Dedifferentiated amniotic fluid mesenchymal stem cell (primary cell): Measurements from ENCODE around the gene AQP12B.
"Not testable (repeated sequence)": the region's sequence is repeated elsewhere in the genome, so short reads cannot be mapped to it uniquely, and the experiment has no call there.

Experiments used
- DNase-seq: peaks from one replicate; pipeline ENCODE4 v3.0.0-alpha.2; 2016; ENCODE audit errors: extremely low spot score

The AQP12B gene

DNA sequence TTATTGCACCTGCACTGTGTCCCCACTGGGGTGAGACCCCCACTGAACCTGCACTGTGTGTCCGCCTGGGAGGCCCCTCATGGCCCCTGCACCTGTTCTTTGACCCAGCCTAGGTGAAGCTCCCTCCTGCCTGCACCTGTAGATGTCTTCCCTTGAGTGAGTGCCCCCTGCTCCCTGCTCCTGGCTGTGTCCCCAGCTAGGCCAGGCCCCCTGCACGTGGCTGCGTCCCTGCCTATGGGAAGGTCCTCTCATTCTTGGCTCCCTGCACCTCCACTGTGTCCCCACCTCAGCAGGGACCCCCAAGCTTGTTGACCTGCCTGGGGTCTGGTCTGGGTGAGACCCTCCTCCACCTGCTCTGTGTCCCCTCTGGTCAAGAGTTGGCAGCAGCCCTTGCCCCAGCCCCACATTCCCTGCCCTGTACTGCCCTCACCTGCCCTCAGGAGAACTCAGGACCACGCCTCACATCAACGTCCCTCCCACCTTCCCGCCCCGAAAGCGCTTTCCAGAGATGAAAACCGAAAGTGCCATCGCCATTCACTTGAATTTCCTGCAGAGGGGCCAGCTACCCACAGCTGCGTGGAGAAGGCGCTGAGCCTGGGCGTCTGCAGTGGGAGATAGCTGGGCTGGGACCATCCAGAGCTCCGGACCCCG, 769 bp upstream of the AQP12B start:
- DNase-seq, result not testable (repeated sequence)

GRCh38 chr2:240680185-240680584, 2.5 kb downstream of the AQP12B start:
- not testable (repeated sequence) for DNase-seq

- DNase-seq, result not testable (repeated sequence)
These were observed 3.8 kb downstream of the AQP12B start for GRCh38 chr2:240678909-240679308.

DNA sequence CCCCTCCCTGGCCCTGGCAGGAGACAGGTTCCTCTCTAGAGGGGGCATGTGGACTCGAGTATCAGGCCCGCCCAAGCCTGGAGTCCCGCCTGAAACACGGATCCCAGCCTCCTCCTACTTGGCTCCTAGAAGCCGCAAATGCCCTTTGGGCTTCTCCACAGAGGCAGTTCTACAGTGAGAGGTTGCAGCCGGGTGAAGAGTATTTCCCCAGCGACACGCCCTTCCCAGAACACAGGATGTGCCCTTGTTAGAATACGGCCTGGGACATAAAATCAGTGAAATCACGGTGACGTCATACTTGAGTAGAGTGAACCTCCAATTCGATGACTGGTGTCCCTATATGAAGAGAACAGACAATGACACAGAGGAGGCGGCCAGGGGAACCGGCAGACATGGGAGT, 4.6 kb downstream of the AQP12B start:
- not testable (repeated sequence) for DNase-seq

- DNase-seq, result not testable (repeated sequence)
These were observed 7.3 kb downstream of the AQP12B start for GRCh38 chr2:240675345-240675744.

DNA sequence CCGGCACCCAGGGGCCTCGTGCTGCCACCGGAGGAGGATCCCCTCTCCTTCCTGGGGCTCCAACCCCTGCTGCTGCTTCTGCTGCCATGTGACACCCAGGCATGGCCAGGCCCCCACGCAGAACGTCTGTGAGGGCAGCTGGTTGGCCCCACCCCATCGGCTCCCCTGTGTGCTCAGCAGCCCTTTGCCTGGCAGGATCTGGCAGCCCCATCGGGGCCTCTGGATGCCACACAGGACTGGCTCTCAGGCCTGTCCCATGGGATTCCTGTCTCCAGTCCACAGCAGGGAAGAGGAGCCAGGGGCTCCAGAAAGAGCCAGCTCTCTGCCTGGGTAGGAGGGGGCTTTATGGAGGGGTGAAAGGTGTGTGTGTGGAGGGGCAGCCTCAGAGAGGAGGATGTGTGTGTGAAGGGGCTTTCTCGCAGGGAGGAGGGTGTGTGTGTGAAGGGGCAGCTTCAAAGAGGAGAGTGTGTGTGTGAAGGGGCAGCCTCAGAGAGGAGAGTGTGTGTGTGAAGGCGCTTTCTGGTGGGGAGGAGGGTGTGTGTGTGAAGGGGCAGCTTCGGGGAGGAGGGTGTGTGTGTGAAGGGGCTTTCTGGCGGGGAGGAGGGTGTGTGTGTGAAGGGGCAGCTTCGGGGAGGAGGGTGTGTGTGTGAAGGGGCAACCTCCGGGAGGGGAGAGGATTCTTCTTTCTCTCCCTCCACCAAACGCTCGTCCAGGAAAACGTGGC, 8.1 kb downstream of the AQP12B start:
- DNase-seq, result not testable (repeated sequence)

- no peak for DNase-seq
These were observed 9.9 kb downstream of the AQP12B start for GRCh38 chr2:240672701-240673190.

- DNase-seq, result no peak
These were observed 10.5 kb downstream of the AQP12B start for GRCh38 chr2:240672076-240672700.

GRCh38 chr2:240670950-240671349, 11.7 kb downstream of the AQP12B start:
- no peak for DNase-seq

- DNase-seq, result no peak
These were observed 12.3 kb downstream of the AQP12B start for GRCh38 chr2:240670402-240670801.

DNA sequence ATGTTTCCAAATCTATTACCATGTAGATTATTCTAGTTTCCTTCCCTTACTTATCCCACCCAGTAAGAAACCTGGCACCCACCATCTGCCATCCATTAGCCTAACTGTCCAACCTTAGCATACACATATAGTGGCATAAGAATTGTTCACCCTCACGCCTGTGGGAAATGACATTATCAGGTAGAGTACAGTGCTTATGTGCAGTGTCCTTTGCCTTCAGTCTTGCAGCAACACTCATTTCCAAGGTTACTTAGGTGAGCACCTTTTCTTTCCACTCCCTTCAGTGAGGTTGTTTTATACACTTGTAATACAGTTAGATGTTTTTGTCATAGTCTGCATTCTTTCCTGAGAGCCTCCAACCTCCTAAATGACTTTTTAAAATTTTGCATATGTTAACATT, 18.1 kb downstream of the AQP12B start:
- no peak for DNase-seq

DNA sequence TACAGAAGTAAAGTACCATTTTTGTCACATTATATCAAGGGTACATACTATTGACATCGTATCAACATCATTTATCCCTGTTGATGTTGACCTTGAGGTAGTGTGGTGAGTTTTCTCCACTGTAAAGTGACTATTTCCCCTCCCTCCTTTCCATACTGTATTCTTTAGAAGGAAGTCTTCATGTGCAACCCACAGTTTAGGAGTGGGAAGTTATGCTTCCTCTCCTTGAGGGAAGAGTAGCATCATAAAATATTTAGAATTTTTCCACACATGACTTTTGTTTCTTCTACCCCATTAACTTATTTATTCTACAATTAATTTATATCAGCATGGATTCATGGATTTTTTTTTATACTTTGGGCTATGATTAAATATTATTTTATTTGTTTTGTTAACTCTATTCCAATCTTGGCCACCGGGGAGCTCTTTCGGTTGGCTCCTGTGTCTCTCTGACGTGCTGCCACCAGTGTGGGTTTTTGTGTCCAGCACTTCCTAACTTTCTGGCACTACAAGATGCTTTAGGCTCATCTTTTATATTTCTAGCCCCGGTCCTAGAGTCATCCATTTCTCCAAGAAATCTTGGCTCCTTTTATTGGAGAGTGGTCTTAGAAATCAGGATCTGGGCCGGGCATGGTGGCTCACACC, 19.0 kb downstream of the AQP12B start:
- no peak for DNase-seq

DNA sequence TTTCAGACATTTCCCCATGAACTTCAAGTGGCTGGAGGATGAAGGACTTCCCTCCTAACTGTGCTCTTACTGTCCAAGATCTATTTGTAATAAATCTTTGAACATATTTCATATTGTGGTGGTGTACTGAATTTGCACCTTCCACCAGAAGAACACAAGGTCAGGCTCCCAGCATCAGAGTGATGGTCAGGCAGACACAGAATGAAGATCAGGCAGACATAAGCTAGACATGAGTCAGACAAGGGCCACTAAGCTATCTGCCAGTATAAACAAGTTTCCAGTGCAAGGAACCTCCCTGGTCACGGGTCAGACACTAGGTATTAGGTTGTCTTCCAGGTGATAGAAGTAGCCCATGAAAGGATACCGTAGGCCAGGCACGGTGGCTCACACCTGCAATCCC, 20.0 kb downstream of the AQP12B start:
- no peak for DNase-seq

GRCh38 chr2:240659883-240660282, 22.8 kb downstream of the AQP12B start:
- not testable (repeated sequence) for DNase-seq

DNA sequence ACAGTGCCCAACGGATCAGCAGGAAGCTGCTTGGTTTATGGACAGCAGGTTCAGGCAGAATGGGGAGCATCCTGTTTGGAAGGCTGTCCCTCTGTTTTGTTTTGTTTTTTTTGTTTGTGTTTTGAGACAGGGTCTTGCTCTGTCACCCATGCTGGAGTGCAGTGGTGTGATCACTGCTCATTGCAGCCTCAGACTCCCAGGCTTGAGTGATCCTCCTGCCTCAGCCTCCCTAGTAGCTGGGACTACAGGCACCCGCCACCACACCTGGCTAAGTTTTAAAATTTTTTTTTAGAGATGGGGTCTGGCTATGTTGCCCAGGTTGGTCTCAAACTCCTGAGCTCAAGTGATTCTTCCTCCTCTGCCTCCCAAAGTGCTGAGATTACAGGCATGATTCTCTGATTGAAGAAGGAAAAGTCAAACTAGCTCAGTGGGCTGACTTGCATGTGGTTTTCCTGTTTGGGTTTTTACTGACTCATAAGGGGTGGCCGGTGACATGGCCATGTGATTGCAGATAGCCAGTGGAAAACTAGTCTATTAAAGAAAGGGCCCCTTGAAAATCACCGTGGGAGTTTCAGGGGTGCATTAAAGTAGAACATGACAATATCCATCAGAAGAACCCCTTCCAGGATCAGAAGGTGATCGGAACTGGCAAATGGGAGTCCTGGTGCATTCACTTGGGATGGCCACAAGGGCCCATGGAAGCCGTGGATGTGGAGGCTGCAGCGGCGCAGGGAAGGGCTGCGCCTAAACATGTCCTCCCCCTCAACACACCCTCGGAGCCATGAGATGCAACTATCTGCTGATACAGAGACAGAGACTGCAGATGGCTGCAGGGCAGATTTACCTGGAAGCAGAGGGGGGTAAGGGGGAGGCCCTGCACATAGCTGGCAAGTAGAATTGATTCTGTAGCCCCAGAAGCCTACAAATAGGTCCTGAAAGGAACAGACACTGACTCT, 26.5 kb downstream of the AQP12B start:
- no peak for DNase-seq

DNA sequence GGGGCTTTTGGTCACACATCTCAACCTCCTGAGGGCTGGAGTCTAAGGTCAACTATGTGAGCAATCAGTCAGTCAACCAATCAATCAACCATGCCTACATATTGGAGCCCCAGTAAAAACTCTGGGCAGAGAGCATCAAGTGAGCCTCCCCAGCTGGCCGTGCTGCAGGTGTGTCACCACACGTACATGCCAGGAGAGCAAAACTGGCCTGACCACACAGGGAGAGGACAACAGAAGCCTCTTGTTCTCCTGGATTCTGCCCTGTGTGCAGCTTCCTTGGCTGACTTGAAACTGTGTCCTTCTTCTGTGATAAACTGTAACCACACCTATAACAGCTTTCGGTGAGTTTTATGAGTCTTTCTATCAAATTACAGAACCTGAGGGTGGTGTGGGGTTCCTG, 31.5 kb downstream of the AQP12B start:
- DNase-seq, result no peak

- no peak for DNase-seq
These were observed 32.3 kb downstream of the AQP12B start for GRCh38 chr2:240650254-240650965.

- DNase-seq, result no peak
These were observed 33.4 kb downstream of the AQP12B start for GRCh38 chr2:240649331-240649730.

DNA sequence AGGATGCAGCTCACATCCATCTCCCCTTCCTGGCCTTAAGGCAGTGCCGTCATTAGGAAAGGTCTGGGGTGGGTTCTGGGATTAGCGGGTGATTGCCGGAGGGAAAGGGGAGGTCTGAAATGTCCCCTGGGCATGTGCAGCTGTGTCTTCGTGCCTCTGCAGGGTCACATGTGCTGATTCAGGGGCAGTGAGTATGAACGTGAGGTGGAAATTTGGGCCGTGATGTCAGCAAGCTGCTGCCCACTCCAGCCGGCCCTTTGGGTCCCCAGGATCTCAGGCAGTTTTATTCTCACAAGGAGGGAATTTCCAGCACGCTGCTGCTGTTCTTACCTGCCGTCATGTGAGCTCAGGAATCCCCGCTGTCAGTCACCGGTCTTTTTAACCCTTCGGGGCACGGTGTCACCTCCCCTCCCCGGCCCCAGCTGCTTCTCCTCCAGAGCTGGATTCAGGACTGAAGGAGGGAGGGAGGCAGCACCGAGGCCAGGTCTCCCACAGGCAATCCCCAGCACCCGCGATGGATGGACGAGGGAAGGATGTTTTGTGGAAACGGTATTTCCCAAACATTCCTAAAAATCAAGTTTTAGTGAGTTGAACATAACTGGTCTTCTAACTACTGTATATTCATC, 33.9 kb downstream of the AQP12B start:
- no peak for DNase-seq

- DNase-seq, result no peak
These were observed 34.5 kb downstream of the AQP12B start for GRCh38 chr2:240648155-240648649.
